ENCODE data around the gene LSM14B. TPM values are rescaled to one million over a fixed set of nuclear protein-coding genes. Genes with fewer than 3 reads are reported as not detected.

Gene LSM14B
- total RNA-seq, 1 donor from 2014 or later: 25.0 TPM

DNA sequence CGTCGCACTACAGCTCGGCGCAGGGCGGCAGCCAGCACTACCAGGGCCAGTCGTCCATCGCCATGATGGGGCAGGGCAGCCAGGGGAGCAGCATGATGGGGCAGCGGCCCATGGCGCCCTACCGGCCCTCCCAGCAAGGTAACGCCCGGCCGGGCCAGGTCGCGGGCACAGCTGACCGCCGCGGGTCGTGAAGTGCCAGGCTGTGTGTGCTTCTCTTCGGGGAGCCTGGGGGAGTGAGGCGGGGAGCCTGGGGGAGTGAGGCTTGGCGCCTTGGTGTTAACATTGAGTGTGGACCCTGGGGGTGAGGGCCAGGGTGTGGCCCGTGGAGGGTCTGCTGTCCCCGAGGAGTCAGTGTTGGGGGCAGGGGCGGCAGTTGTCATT is 41.2 kb downstream of the LSM14B start:
- no peak for DNase-seq (ENCODE audit: low read depth in 2 of 2)

DNA sequence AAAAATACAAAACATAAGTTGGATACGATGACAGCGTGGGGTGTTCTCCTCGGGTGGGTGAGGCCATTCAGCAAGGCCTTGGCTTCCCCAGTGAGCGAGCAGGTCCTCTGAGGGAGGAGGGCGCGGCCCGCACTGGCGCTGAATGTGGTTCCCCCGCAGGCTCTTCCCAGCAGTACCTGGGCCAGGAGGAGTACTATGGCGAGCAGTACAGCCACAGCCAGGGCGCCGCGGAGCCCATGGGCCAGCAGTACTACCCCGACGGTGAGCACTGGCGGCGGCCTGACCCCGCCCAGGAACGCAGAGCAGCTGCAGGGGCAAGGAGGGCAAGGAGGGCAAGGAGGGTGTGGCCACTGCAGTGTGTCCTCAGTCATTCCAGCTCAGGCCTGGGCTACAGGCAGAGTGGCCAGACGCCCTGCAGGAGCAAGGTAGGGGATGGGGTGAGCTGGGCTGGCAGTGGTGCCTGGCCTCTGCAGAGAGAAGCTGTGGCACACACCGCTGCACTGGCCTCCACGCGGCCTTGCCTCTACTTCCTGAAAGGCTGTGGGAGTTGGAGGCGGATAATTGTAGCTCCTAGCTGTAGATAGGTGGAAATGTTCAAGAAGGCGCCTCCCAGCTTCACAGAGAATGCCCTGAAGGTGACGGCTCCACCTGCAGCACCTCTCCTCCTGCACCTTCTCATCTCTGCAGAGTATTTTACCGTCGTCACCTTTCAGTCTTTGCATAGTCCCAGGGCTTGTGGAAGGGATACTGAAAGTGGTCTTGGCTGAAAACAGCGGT is 41.9 kb downstream of the LSM14B start:
- no peak for DNase-seq (ENCODE audit: low read depth in 2 of 2)

DNA sequence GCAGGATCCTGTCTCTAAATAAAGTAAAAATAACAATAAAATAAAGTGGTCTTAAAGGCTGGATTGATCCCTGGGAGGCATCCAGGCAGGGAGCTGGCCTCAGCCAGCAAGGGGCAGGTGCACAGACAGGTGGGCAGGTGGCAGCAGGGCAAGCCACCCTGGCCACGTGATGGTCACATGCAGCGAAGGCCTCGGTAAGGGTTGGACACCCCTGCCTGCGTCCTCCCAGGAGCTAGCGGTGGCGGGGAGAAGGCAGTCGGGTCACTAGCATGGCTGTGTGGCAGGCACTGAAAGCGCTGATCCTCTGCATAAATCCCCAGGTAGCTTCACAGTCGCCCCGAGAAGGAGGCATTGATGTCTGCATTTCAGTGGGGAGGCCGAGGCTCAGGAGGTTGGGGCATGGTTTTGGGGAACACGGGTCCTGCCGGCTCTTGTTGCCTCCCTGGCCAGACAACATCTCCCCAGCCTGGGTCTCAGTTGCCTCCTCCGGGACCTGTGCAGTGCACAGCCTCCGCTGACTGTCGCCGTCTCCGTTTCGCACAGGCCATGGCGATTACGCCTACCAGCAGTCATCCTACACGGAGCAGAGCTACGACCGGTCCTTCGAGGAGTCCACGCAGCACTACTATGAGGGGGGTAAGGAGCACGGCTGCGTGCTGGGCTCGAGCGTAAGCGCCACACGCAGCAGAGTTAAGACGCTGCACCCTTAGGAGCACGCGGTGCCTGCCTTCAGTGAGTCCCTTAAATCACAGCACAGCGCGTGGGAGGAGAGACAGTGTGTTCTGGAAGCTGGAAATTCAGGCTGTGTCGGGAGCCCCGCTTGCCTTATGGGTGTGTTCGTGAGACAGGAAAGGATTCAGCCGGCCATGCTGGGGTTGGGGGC is 42.8 kb downstream of the LSM14B start:
- DNase-seq (ENCODE audit: low read depth in 2 of 2): no peak

DNA sequence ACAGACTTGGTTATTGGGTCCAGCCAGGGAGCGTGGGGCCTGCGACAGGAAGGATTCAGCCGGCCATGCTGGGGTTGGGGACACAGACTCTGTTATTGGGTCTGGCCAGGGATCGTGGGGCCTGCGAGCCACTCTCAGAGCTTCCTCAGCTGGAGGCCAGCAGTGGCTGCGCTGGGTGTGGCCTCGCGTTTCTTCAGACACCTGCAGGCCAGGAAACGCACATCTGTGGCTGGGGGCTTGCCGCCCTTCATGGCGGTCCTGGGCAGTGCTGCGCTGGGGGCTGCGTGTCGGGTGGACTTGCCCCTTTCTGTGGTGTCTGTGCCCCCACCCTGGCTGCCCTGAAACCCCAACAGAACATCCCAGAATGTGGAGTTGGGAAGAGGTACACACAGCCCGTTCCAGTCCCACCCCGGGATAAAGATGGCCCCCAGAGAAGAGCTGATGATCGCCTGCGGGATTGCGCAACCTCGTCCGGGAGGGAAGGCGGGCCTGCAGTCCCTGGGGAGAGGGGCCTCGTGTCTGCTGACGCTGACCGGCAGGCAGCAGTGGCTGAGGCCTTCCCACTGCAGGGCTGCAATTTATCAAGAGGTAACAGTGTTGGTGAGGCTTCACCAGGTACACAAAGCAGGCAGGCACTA is 43.6 kb downstream of the LSM14B start:
- no peak for DNase-seq (ENCODE audit: low read depth in 2 of 2)

DNA sequence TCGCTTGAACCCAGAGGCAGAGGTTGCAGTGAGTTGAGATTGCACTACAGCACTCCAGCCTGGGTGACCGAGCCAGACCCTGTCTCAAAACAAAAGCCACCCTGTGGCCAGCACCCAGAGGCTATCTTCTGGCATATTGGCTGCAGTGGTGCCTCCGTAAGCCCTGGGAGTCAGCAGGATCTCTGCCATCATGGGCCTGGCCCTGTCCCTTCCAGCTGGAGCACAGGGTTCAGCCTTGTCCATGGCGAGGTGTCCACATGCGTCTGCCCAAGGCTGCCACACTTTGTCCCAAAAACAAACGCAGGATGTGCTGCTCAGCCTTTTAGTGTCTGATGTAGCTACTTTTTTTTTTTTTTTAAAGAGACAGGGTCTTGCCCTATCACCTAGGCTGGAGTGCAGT is 45.2 kb downstream of the LSM14B start:
- DNase-seq (ENCODE audit: low read depth in 2 of 2): no peak

DNA sequence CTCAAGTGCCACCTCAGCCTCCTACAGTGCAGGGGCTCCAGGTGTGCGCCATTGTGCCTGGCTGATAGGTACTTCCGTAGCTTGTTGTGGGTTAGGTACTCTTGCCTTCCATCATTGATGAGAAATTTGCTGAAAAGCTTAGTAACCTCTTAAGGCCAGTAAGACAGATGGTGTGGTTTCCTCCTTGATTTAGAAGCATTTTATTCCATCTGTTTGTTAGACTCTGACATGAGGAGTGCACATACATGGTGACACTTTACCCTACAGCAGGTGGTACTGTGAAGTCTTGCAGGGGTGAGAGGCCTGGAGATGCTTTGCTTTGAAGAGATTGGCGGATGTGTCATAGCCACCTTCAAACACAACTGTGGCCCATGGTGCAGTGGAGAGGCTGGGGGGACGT is 45.8 kb downstream of the LSM14B start:
- no peak for DNase-seq (ENCODE audit: low read depth in 2 of 2)

DNA sequence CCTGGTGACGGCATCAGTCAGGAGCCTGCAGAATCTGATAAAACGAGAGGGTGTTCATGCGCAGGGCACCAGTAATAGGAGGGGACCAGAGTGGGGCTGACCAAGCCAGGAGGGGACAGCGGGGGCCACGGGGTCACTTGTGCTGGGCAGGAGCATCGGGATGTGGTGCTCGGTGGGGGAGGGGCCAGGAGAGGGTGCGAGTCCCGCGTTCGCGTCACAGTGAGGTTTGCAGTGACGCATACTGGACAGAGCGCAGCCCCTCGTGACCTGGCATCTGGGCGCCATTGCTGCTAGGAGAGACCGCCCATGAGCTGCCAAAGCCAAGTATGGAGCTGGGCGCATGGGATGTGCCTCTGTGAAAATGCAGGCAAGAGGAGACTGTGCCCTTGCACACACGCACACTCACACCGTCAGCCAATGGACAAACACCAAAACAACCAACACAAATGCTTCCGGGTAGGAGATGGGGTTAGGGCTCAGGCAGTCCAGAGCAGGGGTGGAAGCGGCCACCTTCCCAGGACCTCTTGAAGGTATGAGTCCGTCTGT is 46.7 kb downstream of the LSM14B start:
- no peak for DNase-seq (ENCODE audit: low read depth in 2 of 2)

DNA sequence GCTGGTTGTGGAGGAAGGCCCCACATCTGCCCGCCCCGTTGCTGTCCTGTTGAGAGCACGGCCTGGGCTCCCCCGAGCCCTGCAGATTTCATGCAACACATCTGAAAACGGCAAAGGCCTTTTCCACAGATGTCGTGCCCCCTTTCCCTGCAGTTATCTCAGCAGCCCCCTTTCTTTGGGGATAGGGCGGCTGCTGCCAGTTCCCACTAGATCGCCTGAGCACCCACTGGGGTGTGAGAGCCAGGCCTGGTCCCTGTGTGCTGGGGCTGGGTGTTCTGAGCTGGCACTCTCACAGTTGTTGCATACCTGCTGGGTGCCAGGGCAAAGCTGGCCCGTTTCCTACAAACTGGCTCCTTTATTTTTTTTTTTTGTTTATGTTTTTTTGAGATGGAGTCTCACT is 48.3 kb downstream of the LSM14B start:
- no peak for DNase-seq (ENCODE audit: low read depth in 2 of 2)

DNA sequence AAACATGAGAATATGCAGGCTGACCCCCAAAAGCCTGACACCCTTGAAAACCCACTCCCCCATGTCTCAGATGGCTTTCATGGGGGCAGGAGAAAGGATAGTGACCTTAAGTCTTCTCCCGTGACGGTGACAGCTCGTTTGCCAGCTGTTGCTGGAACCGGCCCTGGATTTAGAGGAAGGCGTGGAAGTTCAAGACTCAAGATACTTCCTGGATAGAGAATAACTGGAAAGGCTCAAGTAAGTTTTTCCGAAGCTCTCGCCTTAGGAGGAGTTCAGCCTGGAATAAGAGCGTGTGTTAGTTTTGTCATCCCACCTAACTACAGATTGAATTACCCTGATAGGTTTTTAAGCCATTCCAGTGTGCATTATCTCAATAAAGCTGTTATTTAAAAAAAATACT is 49.0 kb downstream of the LSM14B start:
- peak in 1 of 2 donors; percentile 74 for DNase-seq (ENCODE audit: low read depth in 2 of 2)

DNA sequence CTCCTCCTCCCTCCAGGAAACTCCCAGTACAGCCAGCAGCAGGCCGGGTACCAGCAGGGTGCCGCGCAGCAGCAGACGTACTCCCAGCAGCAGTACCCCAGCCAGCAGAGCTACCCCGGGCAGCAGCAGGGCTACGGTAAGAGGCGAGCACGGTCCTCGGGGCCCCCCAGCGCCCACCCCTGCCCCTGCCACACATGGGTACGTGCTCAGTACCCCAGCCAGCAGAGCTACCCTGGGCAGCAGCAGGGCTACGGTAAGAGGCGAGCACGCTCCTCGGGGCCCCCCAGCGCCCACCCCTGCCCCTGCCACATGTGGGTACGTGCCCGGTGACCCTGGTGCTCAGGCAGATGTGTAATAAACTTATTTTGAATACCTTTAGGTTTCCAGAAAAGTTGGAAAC is 50.4 kb downstream of the LSM14B start:
- DNase-seq (ENCODE audit: low read depth in 2 of 2): no peak

DNA sequence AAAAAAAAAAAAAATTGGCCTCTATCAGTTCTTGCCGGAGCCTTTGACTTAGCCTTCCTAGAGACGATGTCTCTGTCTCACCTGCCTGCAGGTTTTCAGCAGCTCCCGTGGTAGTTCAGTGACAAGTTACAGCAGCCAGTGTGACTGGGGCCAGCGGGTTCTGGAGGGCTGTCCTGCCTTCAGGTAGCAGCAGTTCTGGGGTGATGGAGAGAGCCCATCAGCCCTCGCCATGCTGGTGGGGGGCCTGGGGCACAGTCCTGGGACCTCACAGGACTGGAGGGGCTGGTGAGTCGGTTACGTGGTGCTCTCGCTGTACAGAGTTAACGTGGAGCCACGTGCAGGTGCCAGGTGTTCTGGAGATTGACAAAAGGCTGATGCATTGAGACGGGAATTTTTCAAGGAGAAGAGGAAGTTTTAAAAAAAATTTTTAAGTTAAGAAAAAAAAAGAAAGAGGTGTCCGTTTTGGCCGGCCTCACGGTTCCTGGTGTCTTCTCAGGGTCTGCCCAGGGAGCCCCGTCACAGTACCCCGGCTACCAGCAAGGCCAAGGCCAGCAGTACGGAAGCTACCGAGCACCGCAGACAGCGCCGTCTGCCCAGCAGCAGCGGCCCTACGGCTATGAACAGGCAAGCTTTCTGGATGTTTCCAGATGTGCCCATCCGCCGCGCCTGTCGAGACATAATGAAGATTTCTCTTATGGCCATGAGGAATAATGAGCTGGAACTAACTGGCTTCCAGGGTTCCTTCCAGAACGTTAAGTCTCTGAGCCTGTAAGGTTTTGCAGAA is 51.9 kb downstream of the LSM14B start:
- no peak for DNase-seq (ENCODE audit: low read depth in 2 of 2)

DNA sequence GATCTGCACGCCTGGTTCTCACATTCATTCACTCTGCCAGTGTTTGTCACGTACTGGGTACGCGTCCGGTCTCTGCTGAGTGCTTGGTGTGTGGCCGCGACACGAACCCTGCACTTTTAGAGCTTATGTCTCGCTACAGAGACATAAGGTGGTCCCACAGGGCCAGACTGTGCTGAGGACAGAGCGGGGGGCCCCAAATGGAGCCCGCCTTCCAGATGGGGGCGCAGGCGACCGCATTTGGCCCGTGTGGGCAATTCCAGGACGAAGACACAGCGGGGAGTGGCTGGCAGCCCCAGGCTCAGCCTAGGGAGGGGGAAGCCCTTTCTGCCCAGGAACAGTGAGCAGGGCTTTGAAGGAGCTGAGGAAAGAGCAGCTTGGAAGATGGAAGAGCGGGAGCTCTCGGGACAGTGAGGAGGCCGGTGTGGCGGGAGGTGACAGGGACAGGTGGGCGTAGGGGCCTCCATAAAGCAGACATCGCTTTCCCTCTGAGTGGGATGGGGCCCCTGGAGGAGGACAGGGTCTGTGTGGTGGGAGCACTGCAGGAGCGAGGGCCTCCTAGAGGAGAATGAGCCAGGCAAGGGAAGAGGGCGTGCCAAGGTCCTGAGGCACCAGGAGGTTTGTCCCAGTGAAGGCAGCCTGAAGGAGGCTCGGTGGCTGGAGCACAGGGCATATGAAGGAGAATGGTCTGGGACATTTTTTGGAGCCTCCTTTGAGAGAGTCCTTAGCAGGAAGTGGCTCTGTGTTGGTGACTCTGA is 52.8 kb downstream of the LSM14B start:
- DNase-seq (ENCODE audit: low read depth in 2 of 2): no peak

DNA sequence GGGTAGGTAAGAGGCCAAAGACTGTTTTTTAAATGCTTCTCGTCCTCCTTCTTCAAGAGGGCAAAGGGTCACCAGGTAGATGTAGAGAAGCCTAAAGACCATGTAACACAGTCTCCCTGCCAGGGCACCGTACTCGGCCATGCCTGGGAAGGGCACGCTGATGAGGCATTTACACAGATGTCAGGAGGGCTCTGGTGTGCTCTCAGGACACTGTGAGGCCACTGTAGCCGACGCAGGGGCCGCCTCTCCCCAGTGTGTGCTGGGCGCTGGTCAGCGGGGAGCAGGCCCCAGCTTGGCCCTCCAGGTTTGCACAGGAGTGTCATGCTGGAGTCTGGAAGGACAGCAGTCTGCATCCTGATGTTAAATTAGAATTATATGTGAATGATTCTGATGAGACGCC is 53.4 kb downstream of the LSM14B start:
- DNase-seq (ENCODE audit: low read depth in 2 of 2): no peak

DNA sequence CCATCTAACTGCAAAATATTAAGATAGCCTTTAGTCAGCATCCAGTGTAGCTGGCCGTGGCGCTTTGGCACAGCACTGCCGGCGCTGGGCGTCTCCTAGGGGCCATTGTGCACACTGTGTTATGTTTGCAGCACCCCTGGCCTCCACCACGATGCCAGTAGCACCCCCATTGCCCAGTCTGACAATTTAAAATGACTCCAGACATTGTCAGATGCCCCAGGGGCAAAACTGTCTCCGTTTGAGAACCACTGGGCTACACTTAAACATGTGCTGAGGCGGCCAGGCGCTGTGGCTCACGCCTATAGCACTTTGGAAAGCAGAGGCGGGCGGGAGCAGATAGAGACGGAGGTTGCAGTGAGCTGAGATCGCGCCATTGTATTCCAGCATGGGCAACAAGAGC is 54.6 kb downstream of the LSM14B start:
- no peak for DNase-seq (ENCODE audit: low read depth in 2 of 2)

DNA sequence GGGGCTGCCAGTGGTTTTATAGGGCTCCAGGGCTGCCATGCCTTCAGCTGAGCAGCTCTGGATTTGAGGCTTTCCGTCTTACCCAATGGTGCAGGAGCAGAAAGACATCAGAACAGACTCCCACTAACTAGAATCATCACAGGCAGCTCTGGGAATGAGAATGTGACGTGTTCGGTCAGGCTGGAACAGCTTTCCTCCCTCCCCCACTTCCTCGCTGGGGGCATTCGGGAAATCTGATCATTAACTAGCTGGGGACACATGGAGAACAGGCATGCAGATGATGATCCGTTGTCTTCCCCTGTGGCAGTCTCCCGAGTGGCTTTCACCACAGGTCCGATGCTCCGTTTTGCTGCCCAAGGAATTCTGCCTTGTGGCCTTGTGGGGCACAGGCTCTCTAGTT is 55.0 kb downstream of the LSM14B start:
- DNase-seq (ENCODE audit: low read depth in 2 of 2): no peak

DNA sequence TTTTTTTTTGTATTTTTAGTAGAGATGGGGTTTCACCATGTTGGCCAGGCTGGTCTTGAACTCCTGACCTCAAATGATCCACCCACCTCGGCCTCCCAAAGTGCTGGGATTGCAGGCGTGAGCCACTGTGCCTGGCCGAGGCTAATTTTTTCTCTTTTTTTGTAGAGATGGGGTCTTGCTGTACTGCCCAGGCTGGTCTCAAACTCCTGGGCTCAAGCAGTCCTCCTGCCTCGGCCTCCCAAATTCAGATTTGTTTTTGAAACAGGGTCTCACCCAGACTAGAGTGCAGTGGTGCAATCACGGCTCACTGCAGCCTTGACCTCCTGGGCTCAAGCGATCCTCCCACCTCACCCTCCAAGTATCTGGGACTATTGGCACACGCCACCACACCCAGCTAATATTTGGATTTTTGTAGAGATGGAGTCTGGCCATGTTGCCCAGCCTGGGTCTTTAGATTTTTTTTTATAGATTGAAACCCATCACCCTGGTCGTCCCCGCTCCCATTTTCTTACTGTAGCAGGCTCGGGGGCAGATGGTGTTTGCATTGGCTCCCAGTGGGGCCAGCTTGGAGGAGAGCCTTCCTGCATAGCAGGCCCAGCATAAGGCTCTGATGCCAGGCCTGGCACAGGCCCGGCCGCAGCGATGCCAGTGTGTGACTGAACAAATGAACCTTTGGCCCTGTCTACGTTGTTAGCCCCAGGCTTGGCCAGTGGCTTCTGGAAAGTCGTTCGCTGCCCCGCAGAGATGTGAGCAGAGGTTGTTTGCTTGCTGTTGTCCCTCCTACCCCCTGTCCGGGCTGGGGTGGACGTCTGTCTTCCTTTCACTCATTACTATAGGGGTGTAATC is 56.3 kb downstream of the LSM14B start:
- no peak for DNase-seq (ENCODE audit: low read depth in 2 of 2)

DNA sequence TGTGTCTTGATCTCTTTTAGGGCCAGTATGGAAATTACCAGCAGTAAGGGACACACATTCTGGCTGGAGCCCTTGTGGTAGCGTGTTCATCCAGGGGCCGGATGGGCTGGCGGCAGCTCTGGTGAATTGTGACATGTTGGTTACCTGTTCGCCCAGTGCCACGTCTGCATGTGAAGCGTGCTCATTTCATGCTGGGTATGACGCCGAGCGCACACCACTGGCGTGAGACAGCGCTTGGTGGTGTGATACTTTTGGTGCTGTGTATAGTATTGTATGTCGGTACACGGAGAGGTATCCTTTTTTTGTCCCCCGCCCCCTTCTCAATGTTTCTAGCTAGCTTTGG is 56.9 kb downstream of the LSM14B start:
- no peak for DNase-seq (ENCODE audit: low read depth in 2 of 2)

DNA sequence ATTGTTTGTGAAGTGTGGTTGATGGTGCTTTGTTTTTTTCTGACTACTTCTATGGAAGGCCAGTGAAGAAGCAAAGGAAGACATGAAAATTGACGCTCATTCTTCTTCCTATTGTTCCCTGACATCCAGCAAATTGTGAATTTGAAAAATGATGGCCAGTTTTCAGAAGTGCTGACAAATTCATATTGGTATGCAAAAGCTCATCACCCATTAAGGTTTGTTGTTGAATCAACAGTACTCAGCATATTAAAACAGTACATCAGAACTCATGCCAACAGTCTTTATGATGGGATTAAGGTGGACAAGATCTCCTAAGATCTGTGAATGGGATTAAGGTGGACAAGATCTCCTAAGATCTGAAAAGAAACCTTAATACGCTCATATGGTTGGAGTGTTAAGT is 59.5 kb downstream of the LSM14B start:
- no peak for DNase-seq (ENCODE audit: low read depth in 2 of 2)

DNA sequence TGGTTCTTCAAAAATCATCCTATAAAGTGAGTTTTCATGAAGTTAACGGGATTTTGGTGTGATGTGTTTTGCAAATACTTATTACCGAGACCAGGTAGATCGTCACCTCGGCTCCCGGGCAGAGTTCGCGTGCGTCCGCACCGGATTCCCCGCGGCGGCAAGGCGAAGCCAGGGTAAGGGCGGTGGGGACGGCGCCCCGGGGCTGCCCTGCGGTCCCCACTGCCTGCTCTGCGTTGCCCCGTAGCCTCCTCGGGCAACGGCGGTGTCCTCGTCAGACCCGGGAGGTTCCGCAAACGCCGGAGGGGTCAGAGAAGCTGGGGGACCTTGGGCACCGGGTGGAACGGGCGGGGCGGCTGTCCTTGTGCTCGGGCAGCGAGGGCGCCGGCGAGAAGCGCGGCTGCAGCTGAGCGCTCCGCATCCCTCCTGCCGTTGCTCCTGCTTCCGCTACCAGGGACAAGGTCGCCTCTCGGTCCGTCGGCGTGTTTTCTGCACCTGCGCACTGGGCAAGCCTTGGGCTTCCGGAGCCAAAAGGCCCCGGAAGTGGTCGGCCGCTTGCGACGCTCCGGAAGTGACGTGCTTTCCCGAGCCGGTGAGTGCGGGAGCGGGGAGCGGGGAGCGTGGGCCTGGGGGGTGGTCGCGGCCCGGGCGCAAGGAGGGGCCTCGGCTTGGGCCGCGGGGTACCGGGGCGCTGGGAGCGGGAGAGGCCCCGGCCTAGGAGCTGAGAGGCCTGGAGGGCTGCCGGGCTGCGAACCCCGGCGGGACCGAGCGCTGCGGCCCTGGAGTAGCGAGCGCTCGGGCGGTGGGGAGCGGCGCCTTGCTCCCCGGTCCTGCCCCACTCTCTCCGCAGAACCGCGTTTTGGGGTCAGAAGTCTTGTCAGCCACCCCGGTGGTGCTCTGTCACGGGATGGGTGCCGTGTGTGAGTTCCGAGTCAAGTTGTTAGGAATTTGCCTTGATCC is 60.5 kb downstream of the LSM14B start, which contains the start of gene MTG2:
TSS of gene MTG2 (plus strand) at position 560 of the 957 bp plus-strand sequence. CDS start 10,393 bp downstream, outside the sequence.
- DNase-seq (ENCODE audit: low read depth in 2 of 2): peak; percentile 94 to 95
